ENCODE data around the gene STK17A. TPM values are rescaled to one million over a fixed set of nuclear protein-coding genes. Genes with fewer than 3 reads are reported as not detected.
"Not testable (repeated sequence)": the region's sequence is repeated elsewhere in the genome, so short reads cannot be mapped to it uniquely, and the experiment has no call there.

Gene STK17A
- total RNA-seq, 2 donors from 2014 or later: 16.7 to 28.1 TPM

GRCh38 chr7:43673243-43673976 is 90.5 kb downstream of the STK17A start:
- intact Hi-C loops (cut with DNase I, micrococcal nuclease); DNase-seq; ATAC-seq: not testable (repeated sequence)

GRCh38 chr7:43674559-43675436 is 91.9 kb downstream of the STK17A start:
- intact Hi-C loops (cut with DNase I, micrococcal nuclease): no loop called here
- no peak for DNase-seq
- ATAC-seq: peak; percentile 95

Other genes with a start within 250 kb of the STK17A start
- gene COA1, start 146.4 kb downstream of the STK17A start, total RNA-seq: 10 to 100 TPM; 33.2 to 35.7 TPM
- 10 to 100 TPM in 1 of 2 donors, 1 to 10 TPM in 1; 2.9 to 18.0 TPM for gene BLVRA, start 175.6 kb downstream of the STK17A start, total RNA-seq

All from left colon (tissue), 2 donors.